CD14-positive monocyte (primary cell): ENCODE results near the gene ZNF557. TPM values are rescaled to one million over a fixed set of nuclear protein-coding genes. Genes with fewer than 3 reads are reported as not detected.

Experiments
- DNase-seq, 3 donors: peaks; one replicate each; pipeline ENCODE4 v3.0.0-alpha.2; 2011 to 2022
- H2AFZ ChIP-seq: 2 replicates; pipeline ENCODE4 v1.6.0; 2012; ENCODE audit warnings: mild to moderate bottlenecking, low read depth, low read length, inconsistent platforms; ENCODE audit not compliant: insufficient read depth, poor library complexity, severe bottlenecking
- H3K27ac ChIP-seq, 2 donors: 1 replicate in 1 of 2; 2 replicates in 1 of 2; pipeline ENCODE4 v1.5.1; 2012 to 2013; ENCODE audit warnings: low read length in 2 of 2, control low read depth in 1 of 2, inconsistent platforms in 1 of 2, low read depth in 1 of 2, mild to moderate bottlenecking in 1 of 2
- H3K27me3 ChIP-seq, 2 donors: one replicate each; pipeline versions ENCODE4 v1.6.0 to v1.6.1; 2011 to 2013; ENCODE audit warnings: low read length in 2 of 2; ENCODE audit not compliant: control insufficient read depth in 2 of 2, insufficient read depth in 2 of 2
- H3K36me3 ChIP-seq, 2 donors: replicated peaks in 1 of 2; 1 replicate in 1 of 2; 2 replicates in 1 of 2; pipeline versions ENCODE4 v1.5.1 to v1.6.1; 2012 to 2013; ENCODE audit warnings: low read length in 2 of 2, control low read depth in 1 of 2, inconsistent platforms in 1 of 2, mild to moderate bottlenecking in 1 of 2; ENCODE audit not compliant: insufficient read depth in 2 of 2, control insufficient read depth in 1 of 2
- H3K4me1 ChIP-seq, 2 donors: 1 replicate in 1 of 2; 2 replicates in 1 of 2; pipeline versions ENCODE4 v1.5.1 to v1.6.1; 2012 to 2013; ENCODE audit warnings: low read length in 2 of 2, control low read depth in 1 of 2, inconsistent platforms in 1 of 2, mild to moderate bottlenecking in 1 of 2, moderate library complexity in 1 of 2; ENCODE audit not compliant: insufficient read depth in 2 of 2, control insufficient read depth in 1 of 2
- H3K4me2 ChIP-seq: replicated peaks from 2 replicates; pipeline ENCODE3; 2012; ENCODE audit warnings: low read length, moderate library complexity, mild to moderate bottlenecking; ENCODE audit not compliant: poor library complexity, severe bottlenecking; ENCODE audit errors: extremely low read depth
- H3K4me3 ChIP-seq, 3 experiments: fragments of 200-600 bp in 1 of 3; sonication (generic) in 1 of 3; replicated peaks in 1 of 3; 1 replicate in 2 of 3; 2 replicates in 1 of 3; pipeline ENCODE4 v1.5.1; 2011 to 2013; ENCODE audit warnings: low read length in 3 of 3, mild to moderate bottlenecking in 3 of 3, control low read depth in 2 of 3, low read depth in 2 of 3, inconsistent platforms in 1 of 3, moderate library complexity in 1 of 3
- H3K79me2 ChIP-seq: 2 replicates; pipeline ENCODE4 v1.6.0; 2012; ENCODE audit warnings: mild to moderate bottlenecking, control low read depth, inconsistent platforms, low read length, moderate library complexity; ENCODE audit not compliant: insufficient read depth
- H3K9ac ChIP-seq: 2 replicates; pipeline ENCODE4 v1.6.0; 2017; ENCODE audit warnings: low read length, mild to moderate bottlenecking; ENCODE audit not compliant: insufficient read depth, poor library complexity, severe bottlenecking
- H3K9me3 ChIP-seq, 2 donors: replicated peaks in 1 of 2; 1 replicate in 1 of 2; 2 replicates in 1 of 2; pipeline versions ENCODE4 v1.5.1 to v1.6.1; 2012 to 2013; ENCODE audit warnings: low read length in 2 of 2, control low read depth in 1 of 2; ENCODE audit not compliant: control insufficient read depth in 1 of 2, insufficient read depth in 1 of 2
- H4K20me1 ChIP-seq: 2 replicates; pipeline ENCODE4 v1.6.0; 2012; ENCODE audit warnings: mild to moderate bottlenecking, low read length, control low read depth, moderate library complexity; ENCODE audit not compliant: insufficient read depth
- H3K27ac Mint-ChIP-seq, 7 donors: one replicate each; pipeline ENCODE4 v1.8.0; 2020; ENCODE audit warnings: mild to moderate bottlenecking in 7 of 7, mixed read lengths in 7 of 7, moderate library complexity in 6 of 7, inconsistent platforms in 2 of 7
- H3K27me3 Mint-ChIP-seq, 3 donors: one replicate each; pipeline ENCODE4 v1.8.0; 2021 to 2022; ENCODE audit warnings: low read depth in 3 of 3, mild to moderate bottlenecking in 3 of 3, mixed read lengths in 3 of 3, moderate library complexity in 3 of 3, inconsistent platforms in 1 of 3
- H3K36me3 Mint-ChIP-seq, 2 donors: one replicate each; pipeline ENCODE4 v1.8.0; 2020; ENCODE audit warnings: mixed read lengths in 2 of 2, inconsistent platforms in 1 of 2, mild to moderate bottlenecking in 1 of 2
- H3K4me1 Mint-ChIP-seq: one replicate; pipeline ENCODE4 v1.8.0; 2020; ENCODE audit warnings: mild to moderate bottlenecking, mixed read lengths
- H3K4me3 Mint-ChIP-seq, 2 donors: one replicate each; pipeline ENCODE4 v1.8.0; 2020; ENCODE audit warnings: mild to moderate bottlenecking in 2 of 2, mixed read lengths in 2 of 2, moderate library complexity in 1 of 2
- H3K9me3 Mint-ChIP-seq, 7 donors: one replicate each; pipeline ENCODE4 v1.8.0; 2020 to 2022; ENCODE audit warnings: mixed read lengths in 7 of 7, mild to moderate bottlenecking in 6 of 7, moderate library complexity in 6 of 7, inconsistent platforms in 2 of 7
- CTCF ChIP-seq: fragments of 200-600 bp; IDR thresholded peaks from one replicate; pipeline ENCODE4 v1.8.0; 2022; ENCODE audit warnings: antibody characterized with exemption, mild to moderate bottlenecking
- WGBS: methylation state at CpG from one replicate; pipeline ENCODE4 v1.1.5; 2013; ENCODE audit warnings: missing lambda C conversion rate; ENCODE audit not compliant: insufficient coverage; 5-methylcytosine and 5-hydroxymethylcytosine counted together
- intact Hi-C, 2 donors: fragments of 100-400 bp; cut with micrococcal nuclease; formaldehyde crosslinking; loops; one replicate each; pipeline versions ENCODE4 v1.15.0 to v1.15.1; 2023
- polyA plus RNA-seq, 3 donors: library from polyadenylated mRNA; depleted of rRNA in 1 of 3; unstranded in 2 of 3; stranded (reverse) in 1 of 3; fragments of 300-500 nt in 2 of 3; fragments of >200 nt in 1 of 3; fragmentation: Illumina TruSeq in 2 of 3; gene quantifications; 1 replicate in 2 of 3; 2 replicates in 1 of 3; pipeline ENCODE4 v1.2.3, GENCODE V29; 2012 to 2021

The ZNF557 gene
- polyA plus RNA-seq, 3 donors, result 0.87 to 3.4 (median 1.7) TPM

- no peak for TF ChIP-seq CTCF
- Histone ChIP-seq H3K9ac (no peak overlapping the region), H2AFZ (no peak overlapping the region), H3K27ac (no peak overlapping the region), H3K9me3 (no peaks in the 10 kb centered on the region), H3K4me3 (no peak overlapping the region), H3K79me2 (no peaks in the 10 kb centered on the region), H3K4me1 (peaks cover 16 to 19% of the 10 kb centered on the region in 2 donors), H3K36me3 (peaks cover 0 to under 1% of the 10 kb centered on the region in 2 donors), H3K4me2 (no peak overlapping the region), H3K27me3 (no peaks in the 10 kb centered on the region), H4K20me1 (no peaks in the 10 kb centered on the region)
- WGBS, result 86% methylated on average over 1 of the region's 8 CpGs
- Mint-ChIP-seq H3K27me3 (peaks cover 4 to 5% (median 4%) of the 10 kb centered on the region in 3 donors), H3K4me3 (no peak overlapping the region), H3K27ac (no peak overlapping the region), H3K36me3 (peaks cover 0 to 5% of the 10 kb centered on the region in 2 donors), H3K9me3 (peaks cover 0 to 5% (median 1%) of the 10 kb centered on the region in 7 donors), H3K4me1 (no peaks in the 10 kb centered on the region)
- intact Hi-C loops, result no loop called here
- DNase-seq, result no peak
Observed at GRCh38 chr19:7109678-7110289, 40.3 kb downstream of the ZNF557 start.

- Mint-ChIP-seq H3K36me3 (peaks cover 26 to 34% of the 10 kb centered on the region in 2 donors), H3K27me3 (peaks cover 4 to 5% (median 4%) of the 10 kb centered on the region in 3 donors), H3K9me3 (peaks cover 0 to 8% (median 3%) of the 10 kb centered on the region in 7 donors), H3K4me3 (no peak overlapping the region), H3K27ac (no peak overlapping the region), H3K4me1 (no peaks in the 10 kb centered on the region)
- Histone ChIP-seq H3K27ac (no peak overlapping the region), H3K4me3 (no peak overlapping the region), H3K9me3 (no peaks in the 10 kb centered on the region), H2AFZ (no peak overlapping the region), H3K9ac (no peak overlapping the region), H3K27me3 (no peaks in the 10 kb centered on the region), H3K4me1 (no peaks in the 10 kb centered on the region), H4K20me1 (no peaks in the 10 kb centered on the region), H3K79me2 (no peaks in the 10 kb centered on the region), H3K4me2 (no peak overlapping the region), H3K36me3 (peaks cover 13 to 29% of the 10 kb centered on the region in 2 donors)
- intact Hi-C loops, result no loop called here
- TF ChIP-seq CTCF, result no peak
- WGBS, result no CpG with 5 or more reads among the region's 4 CpGs
- no peak for DNase-seq
Observed at GRCh38 chr19:7112675-7113074, 43.2 kb downstream of the ZNF557 start.
